Measurements from ENCODE around the gene EFHC1. TPM values are rescaled to one million over a fixed set of nuclear protein-coding genes. Genes with fewer than 3 reads are reported as not detected.

The EFHC1 gene
- total RNA-seq, 4 donors from 2014 or later: 17.1 to 28.4 (median 19.5) TPM

DNA sequence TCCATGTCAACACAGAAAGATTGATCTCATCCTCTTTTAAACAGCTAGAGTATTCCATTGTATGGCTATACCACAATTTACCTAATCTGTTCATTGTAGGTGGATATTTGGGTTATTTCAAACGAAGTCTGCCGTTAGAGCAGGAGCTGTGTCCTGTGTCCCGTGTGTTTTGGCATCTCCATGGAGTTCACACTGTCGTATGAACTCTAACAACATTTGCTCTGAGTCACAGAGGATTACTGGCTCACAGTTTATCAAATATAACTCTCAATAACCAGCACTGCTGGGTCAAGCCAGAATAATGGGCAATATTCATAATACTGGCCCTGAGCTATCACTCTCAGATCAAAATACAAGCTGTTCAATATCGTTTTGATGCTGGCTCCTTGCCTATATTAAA, 140.3 kb downstream of the EFHC1 start:
- Histone ChIP-seq H3K4me1 (peaks cover 0 to 31% (median 17%) of the 10 kb centered on the region in 4 donors), H3K27ac (no peak overlapping the region), H3K36me3 (no peaks in the 10 kb centered on the region), H3K9me3 (no peaks in the 10 kb centered on the region), H3K27me3 (no peaks in the 10 kb centered on the region), H3K4me3 (no peak overlapping the region)
- intact Hi-C loops (cut with DNase I; ENCODE audit: low total_unique reads) (no loop called here), in situ Hi-C loops (cut with MboI; ENCODE audit: low pct_ligation_motif_present in 1 of 4, low pct_unique_long_range_greater_than_20kb in 1 of 4, low sequenced_read_pairs in 3 of 4) (no loop called here)
- DNase-seq: no peak
- 38 to 44% methylated on average over 5 of the region's 5 CpGs for WGBS, 2 donors (ENCODE audit: low coverage in 1 of 2)
- TF ChIP-seq EP300 (IDR thresholded peaks at IDR 0.05; ENCODE audit: low read depth): no peak
- TF ChIP-seq POLR2AphosphoS5 (IDR thresholded peaks at IDR 0.05): no peak
- TF ChIP-seq POLR2A (IDR thresholded peaks at IDR 0.05): no peak
- TF ChIP-seq, protein P1, sequence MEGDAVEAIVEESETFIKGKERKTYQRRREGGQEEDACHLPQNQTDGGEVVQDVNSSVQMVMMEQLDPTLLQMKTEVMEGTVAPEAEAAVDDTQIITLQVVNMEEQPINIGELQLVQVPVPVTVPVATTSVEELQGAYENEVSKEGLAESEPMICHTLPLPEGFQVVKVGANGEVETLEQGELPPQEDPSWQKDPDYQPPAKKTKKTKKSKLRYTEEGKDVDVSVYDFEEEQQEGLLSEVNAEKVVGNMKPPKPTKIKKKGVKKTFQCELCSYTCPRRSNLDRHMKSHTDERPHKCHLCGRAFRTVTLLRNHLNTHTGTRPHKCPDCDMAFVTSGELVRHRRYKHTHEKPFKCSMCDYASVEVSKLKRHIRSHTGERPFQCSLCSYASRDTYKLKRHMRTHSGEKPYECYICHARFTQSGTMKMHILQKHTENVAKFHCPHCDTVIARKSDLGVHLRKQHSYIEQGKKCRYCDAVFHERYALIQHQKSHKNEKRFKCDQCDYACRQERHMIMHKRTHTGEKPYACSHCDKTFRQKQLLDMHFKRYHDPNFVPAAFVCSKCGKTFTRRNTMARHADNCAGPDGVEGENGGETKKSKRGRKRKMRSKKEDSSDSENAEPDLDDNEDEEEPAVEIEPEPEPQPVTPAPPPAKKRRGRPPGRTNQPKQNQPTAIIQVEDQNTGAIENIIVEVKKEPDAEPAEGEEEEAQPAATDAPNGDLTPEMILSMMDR (IDR thresholded peaks at IDR 0.05): no peak

DNA sequence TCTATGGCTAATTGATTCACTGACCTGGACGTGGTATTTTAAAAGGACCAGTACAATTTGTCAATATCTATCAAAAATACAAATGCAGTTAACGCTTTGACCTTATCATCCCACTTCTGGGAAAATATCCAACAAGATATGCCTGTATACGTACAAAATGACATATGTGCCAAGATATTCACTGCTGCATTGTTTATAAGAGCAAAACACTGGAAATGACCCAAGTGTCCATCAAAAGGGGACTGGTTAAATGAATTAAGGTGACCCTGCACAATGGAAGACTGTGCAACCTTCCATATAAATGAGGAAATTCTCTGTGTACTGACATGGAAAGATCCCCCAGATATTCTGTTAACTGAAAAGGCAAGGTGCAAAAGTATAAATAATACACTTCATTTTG, 142.8 kb downstream of the EFHC1 start:
- Histone ChIP-seq H3K9me3 (no peaks in the 10 kb centered on the region), H3K27me3 (no peaks in the 10 kb centered on the region), H3K4me3 (no peak overlapping the region), H3K4me1 (peaks cover 0 to 37% (median 19%) of the 10 kb centered on the region in 4 donors), H3K27ac (no peak overlapping the region), H3K36me3 (no peaks in the 10 kb centered on the region)
- TF ChIP-seq, protein P1 (IDR thresholded peaks at IDR 0.05): no peak
- no peak for TF ChIP-seq EP300 (IDR thresholded peaks at IDR 0.05; ENCODE audit: low read depth)
- no peak for TF ChIP-seq POLR2AphosphoS5 (IDR thresholded peaks at IDR 0.05)
- no peak for TF ChIP-seq POLR2A (IDR thresholded peaks at IDR 0.05)
- WGBS, 2 donors (ENCODE audit: low coverage in 1 of 2): 34 to 55% methylated on average over 3 of the region's 3 CpGs
- no peak for DNase-seq
- in situ Hi-C loops (cut with MboI; ENCODE audit: low pct_ligation_motif_present in 1 of 4, low pct_unique_long_range_greater_than_20kb in 1 of 4, low sequenced_read_pairs in 3 of 4) (no loop called here), intact Hi-C loops (cut with DNase I; ENCODE audit: low total_unique reads) (no loop called here)

- Histone ChIP-seq H3K9me3 (no peaks in the 10 kb centered on the region), H3K4me1 (peaks cover 0 to 38% (median 21%) of the 10 kb centered on the region in 4 donors), H3K36me3 (no peaks in the 10 kb centered on the region), H3K27ac (no peak overlapping the region), H3K4me3 (no peak overlapping the region), H3K27me3 (no peaks in the 10 kb centered on the region)
- WGBS, 2 donors (ENCODE audit: low coverage in 1 of 2): 88 to 90% methylated on average over 3 of the region's 3 CpGs
- in situ Hi-C loops (cut with MboI; ENCODE audit: low pct_ligation_motif_present in 1 of 4, low pct_unique_long_range_greater_than_20kb in 1 of 4, low sequenced_read_pairs in 3 of 4): no loop called here
- intact Hi-C loops (cut with DNase I; ENCODE audit: low total_unique reads): loop anchor here (5.0 kb wide), 1 partner anchor 43 kb away; no protein-coding TSS in a partner anchor
- no peak for DNase-seq
- TF ChIP-seq EP300 (IDR thresholded peaks at IDR 0.05; ENCODE audit: low read depth): no peak
- no peak for TF ChIP-seq POLR2A (IDR thresholded peaks at IDR 0.05)
- no peak for TF ChIP-seq POLR2AphosphoS5 (IDR thresholded peaks at IDR 0.05)
- TF ChIP-seq, protein P1 (IDR thresholded peaks at IDR 0.05): no peak
Observed at GRCh38 chr6:52564856-52565255, 144.7 kb downstream of the EFHC1 start.

- TF ChIP-seq, protein P1 (IDR thresholded peaks at IDR 0.05): no peak
- TF ChIP-seq POLR2AphosphoS5 (IDR thresholded peaks at IDR 0.05) (no peak), EP300 (IDR thresholded peaks at IDR 0.05; ENCODE audit: low read depth) (no peak), POLR2A (IDR thresholded peaks at IDR 0.05) (no peak)
- Histone ChIP-seq H3K9me3 (no peaks in the 10 kb centered on the region), H3K27me3 (no peaks in the 10 kb centered on the region), H3K27ac (peak overlapping the region in 3 of 4 donors; percentile 13 to 50 (median 36)), H3K4me1 (peaks cover 0 to 51% (median 31%) of the 10 kb centered on the region in 4 donors), H3K36me3 (no peaks in the 10 kb centered on the region), H3K4me3 (no peak overlapping the region)
- in situ Hi-C loops (cut with MboI; ENCODE audit: low pct_ligation_motif_present in 1 of 4, low pct_unique_long_range_greater_than_20kb in 1 of 4, low sequenced_read_pairs in 3 of 4): no loop called here
- 66 to 83% methylated on average over 1 to 2 of the region's 2 CpGs for WGBS, 2 donors (ENCODE audit: low coverage in 1 of 2)
- DNase-seq: no peak
- intact Hi-C loops (cut with DNase I; ENCODE audit: low total_unique reads): loop anchor here (5.0 kb wide), 1 partner anchor 44 kb away; no protein-coding TSS in a partner anchor
Observed at GRCh38 chr6:52566201-52566600, 146.1 kb downstream of the EFHC1 start.

All from transverse colon (tissue), 4 donors.